Bronchial epithelial cell (primary cell): ENCODE data around the gene LTB4R2. TPM values are rescaled to one million over a fixed set of nuclear protein-coding genes. Genes with fewer than 3 reads are reported as not detected.
A peak's percentile ranks its signal among the peaks of the same experiment; 100 is the strongest.

ENCODE experiments used
- DNase-seq: peaks from one replicate; pipeline ENCODE4 v3.0.0-alpha.2; 2010; ENCODE audit warnings: low read depth
- FAIRE-seq: peaks from 2 replicates; lab custom pipeline; 2011; peaks lifted over from hg19 to GRCh38; lab: Jason Lieb, UNC
- H3K27me3 ChIP-seq: 2 replicates; pipeline ENCODE4 v1.5.1; 2011; ENCODE audit warnings: low read length; ENCODE audit not compliant: control insufficient read depth, insufficient read depth
- H3K36me3 ChIP-seq: 2 replicates; pipeline ENCODE4 v1.5.1; 2011; ENCODE audit warnings: low read length; ENCODE audit not compliant: control insufficient read depth, insufficient read depth
- H3K4me3 ChIP-seq: 2 replicates; pipeline ENCODE4 v1.5.1; 2011; ENCODE audit warnings: mild to moderate bottlenecking, low read depth, low read length, control low read depth
- CTCF ChIP-seq: IDR thresholded peaks from 2 replicates; pipeline ENCODE4 v1.5.1; 2011; ENCODE audit warnings: mild to moderate bottlenecking, moderate library complexity, low read length, control low read depth, inconsistent platforms; ENCODE audit not compliant: insufficient read depth, severe bottlenecking
- total RNA-seq: library from RNA; depleted of rRNA; stranded (reverse); fragments of >200 nt; gene quantifications from 2 replicates; pipeline ENCODE4 v1.2.1, GENCODE V29; 2014

LTB4R2 gene
- total RNA-seq, 1 donor from 2014 or later, result 10.5 TPM

GRCh38 chr14:24316597-24316950, 6.6 kb downstream of the LTB4R2 start:
- Histone ChIP-seq H3K4me3 (no peak overlapping the region), H3K27me3 (no peaks in the 10 kb centered on the region), H3K36me3 (peaks cover 2% of the 10 kb centered on the region)
- FAIRE-seq, result no peak
- TF ChIP-seq CTCF, result no peak
- no peak for DNase-seq

DNA sequence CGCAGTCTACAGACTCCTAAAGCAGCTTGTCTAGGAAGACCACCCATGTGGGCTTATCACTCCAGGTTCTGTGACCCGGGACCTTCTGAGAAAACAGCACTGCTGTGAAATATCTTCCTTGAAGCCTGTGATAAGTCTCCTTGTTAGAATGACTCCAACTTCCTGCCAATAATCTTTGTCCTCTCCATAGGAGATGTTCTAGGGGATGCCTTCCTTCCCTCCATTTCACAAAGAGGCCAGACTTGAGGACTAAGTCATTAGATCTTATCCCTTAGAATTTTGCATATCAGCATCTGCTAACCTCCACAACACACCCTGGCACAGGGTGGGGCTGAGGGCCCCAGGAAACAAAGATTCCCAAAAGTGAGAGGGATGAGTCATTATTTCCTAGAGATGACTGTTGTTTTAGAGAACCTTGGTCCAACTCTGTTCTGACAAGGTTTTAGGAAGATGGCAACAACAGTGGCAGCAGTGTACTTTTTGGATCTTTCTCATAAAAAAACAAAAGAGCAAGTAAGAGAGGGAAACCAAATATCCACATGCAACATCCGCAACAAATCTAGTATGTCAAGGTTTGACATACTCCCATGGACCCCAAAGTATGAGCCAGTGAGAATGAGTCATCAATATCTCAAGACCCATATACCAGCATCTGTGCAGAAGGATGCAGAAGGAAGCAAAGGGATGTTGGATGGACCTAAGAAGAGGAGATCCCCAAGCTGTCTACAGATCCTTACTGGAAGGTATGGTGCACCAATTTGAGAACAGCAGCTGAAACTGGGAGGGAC, 7.4 kb downstream of the LTB4R2 start:
- peak; percentile 77 for DNase-seq
- no peak for FAIRE-seq
- Histone ChIP-seq H3K4me3 (no peak overlapping the region), H3K27me3 (no peaks in the 10 kb centered on the region), H3K36me3 (peaks cover 2% of the 10 kb centered on the region)
- TF ChIP-seq CTCF, result no peak

GRCh38 chr14:24321212-24321975, 11.5 kb downstream of the LTB4R2 start:
- no peaks in the 10 kb centered on the region for H3K36me3 ChIP-seq
- DNase-seq (no peak), FAIRE-seq (no peak)
- no peaks in the 10 kb centered on the region for H3K27me3 ChIP-seq
- H3K4me3 ChIP-seq, result no peak overlapping the region
- no peak for TF ChIP-seq CTCF

DNA sequence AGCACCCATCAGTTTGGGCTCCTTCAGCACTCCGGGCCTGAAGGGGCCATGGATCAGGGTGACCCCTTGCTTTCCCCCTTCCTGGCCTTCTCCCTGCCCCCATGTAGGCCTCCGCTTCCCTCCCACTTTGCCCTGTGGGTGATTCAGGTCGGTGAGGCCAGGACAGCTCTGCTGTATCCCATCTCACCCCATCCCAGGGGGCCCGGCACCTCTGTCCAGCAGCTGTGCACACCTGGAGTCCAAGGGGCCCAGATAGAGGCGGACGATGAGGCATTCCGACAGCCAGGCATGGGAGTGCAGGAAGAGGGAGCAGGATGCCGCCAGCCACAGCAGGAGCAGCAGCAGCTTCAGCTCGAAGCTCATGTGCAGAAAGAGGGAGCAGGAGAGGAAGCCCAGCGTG, 12.7 kb downstream of the LTB4R2 start:
- no peak for TF ChIP-seq CTCF
- no peaks in the 10 kb centered on the region for H3K36me3 ChIP-seq
- FAIRE-seq (no peak), DNase-seq (no peak)
- no peaks in the 10 kb centered on the region for H3K27me3 ChIP-seq
- H3K4me3 ChIP-seq, result no peak overlapping the region

DNA sequence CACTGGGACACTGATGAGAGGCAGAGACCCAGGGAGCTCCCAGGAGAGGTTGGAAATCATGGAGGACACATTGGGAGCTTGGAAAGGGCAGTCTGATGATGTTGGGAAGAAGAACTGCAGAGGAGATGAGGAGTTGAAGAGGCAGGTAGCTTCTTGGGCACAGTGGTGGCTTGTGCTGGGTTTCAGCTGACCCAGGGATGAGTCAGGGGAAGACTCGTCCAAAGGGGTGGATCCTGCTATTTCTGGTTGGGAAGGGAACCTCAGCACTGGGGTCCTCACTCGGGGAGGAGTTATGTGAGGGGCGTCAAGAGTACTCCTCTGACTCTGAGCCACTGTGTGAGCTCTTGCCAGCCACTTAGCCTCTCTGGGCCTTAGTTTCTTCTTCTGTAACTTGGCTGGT, 13.4 kb downstream of the LTB4R2 start:
- H3K4me3 ChIP-seq, result no peak overlapping the region
- H3K27me3 ChIP-seq, result no peaks in the 10 kb centered on the region
- FAIRE-seq (no peak), DNase-seq (no peak)
- H3K36me3 ChIP-seq, result no peaks in the 10 kb centered on the region
- TF ChIP-seq CTCF, result no peak

- Histone ChIP-seq H3K36me3 (no peaks in the 10 kb centered on the region), H3K4me3 (no peak overlapping the region), H3K27me3 (no peaks in the 10 kb centered on the region)
- no peak for TF ChIP-seq CTCF
- FAIRE-seq (no peak), DNase-seq (no peak)
These were observed 14.1 kb downstream of the LTB4R2 start for GRCh38 chr14:24324024-24324423.
